ENCODE data around the gene ZBTB49.
"Not testable (repeated sequence)": the region's sequence is repeated elsewhere in the genome, so short reads cannot be mapped to it uniquely, and the experiment has no call there.

The ZBTB49 gene

GRCh38 chr4:4289941-4290850, at the start of gene ZBTB49, which contains the start of gene LYAR:
TSS of gene ZBTB49 (plus strand) at chr4:4290251. CDS start at chr4:4299946, 9,695 bp downstream.
TSS of gene LYAR (minus strand) at chr4:4290154. CDS start at chr4:4283742, 6,412 bp downstream.
- peak; percentile 93 to 94 (median 93) for DNase-seq (ENCODE audit: low read depth in 3 of 3)

GRCh38 chr4:4245172-4245571, 44.9 kb upstream of the ZBTB49 start:
- DNase-seq (ENCODE audit: low read depth in 3 of 3) = no peak

- DNase-seq (ENCODE audit: low read depth in 3 of 3) = no peak
Observed at GRCh38 chr4:4247696-4248028, 42.4 kb upstream of the ZBTB49 start.

- DNase-seq (ENCODE audit: low read depth in 3 of 3) = peak; percentile 80 to 83 (median 82)
Observed at GRCh38 chr4:4248029-4248884, 41.8 kb upstream of the ZBTB49 start, which contains the start of gene TMEM128. TSS of gene TMEM128 (minus strand) at chr4:4248223. CDS start at chr4:4248202, 21 bp downstream.

- DNase-seq (ENCODE audit: low read depth in 3 of 3) = no peak
Observed at GRCh38 chr4:4248885-4249203, 41.2 kb upstream of the ZBTB49 start.

GRCh38 chr4:4249342-4249741, 40.7 kb upstream of the ZBTB49 start:
- DNase-seq (ENCODE audit: low read depth in 3 of 3) = not testable (repeated sequence)

GRCh38 chr4:4249866-4250265, 40.2 kb upstream of the ZBTB49 start:
- no peak for DNase-seq (ENCODE audit: low read depth in 3 of 3)

GRCh38 chr4:4254199-4254598, 35.9 kb upstream of the ZBTB49 start:
- DNase-seq (ENCODE audit: low read depth in 3 of 3) = no peak

- DNase-seq (ENCODE audit: low read depth in 3 of 3) = no peak
Observed at GRCh38 chr4:4254666-4255065, 35.4 kb upstream of the ZBTB49 start.

- DNase-seq (ENCODE audit: low read depth in 3 of 3) = no peak
Observed at GRCh38 chr4:4256799-4257198, 33.3 kb upstream of the ZBTB49 start.

- not testable (repeated sequence) for DNase-seq (ENCODE audit: low read depth in 3 of 3)
Observed at GRCh38 chr4:4257705-4258104, 32.3 kb upstream of the ZBTB49 start.

- DNase-seq (ENCODE audit: low read depth in 3 of 3) = no peak
Observed at GRCh38 chr4:4259484-4260100, 30.5 kb upstream of the ZBTB49 start.

GRCh38 chr4:4260185-4260751, 29.8 kb upstream of the ZBTB49 start:
- DNase-seq (ENCODE audit: low read depth in 3 of 3) = no peak

- DNase-seq (ENCODE audit: low read depth in 3 of 3) = no peak
Observed at GRCh38 chr4:4267981-4268380, 22.1 kb upstream of the ZBTB49 start.

- DNase-seq (ENCODE audit: low read depth in 3 of 3) = no peak
Observed at GRCh38 chr4:4268776-4269175, 21.3 kb upstream of the ZBTB49 start.

- DNase-seq (ENCODE audit: low read depth in 3 of 3) = no peak
Observed at GRCh38 chr4:4269331-4269731, 20.7 kb upstream of the ZBTB49 start.

GRCh38 chr4:4269856-4270255, 20.2 kb upstream of the ZBTB49 start:
- DNase-seq (ENCODE audit: low read depth in 3 of 3) = no peak

- no peak for DNase-seq (ENCODE audit: low read depth in 3 of 3)
Observed at GRCh38 chr4:4270529-4270928, 19.5 kb upstream of the ZBTB49 start.

- DNase-seq (ENCODE audit: low read depth in 3 of 3) = no peak
Observed at GRCh38 chr4:4271912-4272311, 18.1 kb upstream of the ZBTB49 start.

GRCh38 chr4:4274226-4274625, 15.8 kb upstream of the ZBTB49 start:
- no peak for DNase-seq (ENCODE audit: low read depth in 3 of 3)

- no peak for DNase-seq (ENCODE audit: low read depth in 3 of 3)
Observed at GRCh38 chr4:4277531-4277930, 12.5 kb upstream of the ZBTB49 start.

- no peak for DNase-seq (ENCODE audit: low read depth in 3 of 3)
Observed at GRCh38 chr4:4281787-4282186, 8.3 kb upstream of the ZBTB49 start.

All from stimulated activated CD4-positive, alpha-beta T cell treated with anti-CD3 and anti-CD28 coated beads, TNF-alpha, amount 100 ng/mL, for 4 hours (primary cell).